ENCODE measurements around the gene DYDC2.

DYDC2 gene

GRCh38 chr10:80324891-80325364 lies 31.7 kb upstream of the DYDC2 start:
- Mint-ChIP-seq H3K36me3 (ENCODE audit: low read depth) (no peaks in the 10 kb centered on the region), H3K9me3 (no peaks in the 10 kb centered on the region), H3K27ac (no peak overlapping the region), H3K4me3 (no peak overlapping the region), H3K4me1 (no peaks in the 10 kb centered on the region), H3K27me3 (ENCODE audit: low read depth) (no peaks in the 10 kb centered on the region)
- no peak for TF ChIP-seq CTCF (IDR thresholded peaks at IDR 0.05; ENCODE audit: unreplicated experiment in 3 of 3)

GRCh38 chr10:80333983-80334382 lies 22.6 kb upstream of the DYDC2 start:
- H3K4me1 Mint-ChIP-seq: no peaks in the 10 kb centered on the region
- H3K4me3 Mint-ChIP-seq: no peak overlapping the region
- H3K36me3 Mint-ChIP-seq (ENCODE audit: low read depth): no peaks in the 10 kb centered on the region
- H3K27ac Mint-ChIP-seq: no peak overlapping the region
- no peak for TF ChIP-seq CTCF (IDR thresholded peaks at IDR 0.05; ENCODE audit: unreplicated experiment in 3 of 3)
- no peaks in the 10 kb centered on the region for H3K27me3 Mint-ChIP-seq (ENCODE audit: low read depth)
- H3K9me3 Mint-ChIP-seq: peaks cover 2% of the 10 kb centered on the region

GRCh38 chr10:80344276-80344675 lies 12.3 kb upstream of the DYDC2 start:
- Mint-ChIP-seq H3K9me3 (peaks cover 2% of the 10 kb centered on the region), H3K4me3 (no peak overlapping the region), H3K27me3 (ENCODE audit: low read depth) (no peaks in the 10 kb centered on the region), H3K27ac (no peak overlapping the region), H3K36me3 (ENCODE audit: low read depth) (no peaks in the 10 kb centered on the region), H3K4me1 (no peaks in the 10 kb centered on the region)
- TF ChIP-seq CTCF (IDR thresholded peaks at IDR 0.05; ENCODE audit: unreplicated experiment in 3 of 3): no peak

- H3K9me3 Mint-ChIP-seq: peaks cover 2% of the 10 kb centered on the region
Measured at GRCh38 chr10:80344912-80345311, 11.7 kb upstream of the DYDC2 start.

DNA sequence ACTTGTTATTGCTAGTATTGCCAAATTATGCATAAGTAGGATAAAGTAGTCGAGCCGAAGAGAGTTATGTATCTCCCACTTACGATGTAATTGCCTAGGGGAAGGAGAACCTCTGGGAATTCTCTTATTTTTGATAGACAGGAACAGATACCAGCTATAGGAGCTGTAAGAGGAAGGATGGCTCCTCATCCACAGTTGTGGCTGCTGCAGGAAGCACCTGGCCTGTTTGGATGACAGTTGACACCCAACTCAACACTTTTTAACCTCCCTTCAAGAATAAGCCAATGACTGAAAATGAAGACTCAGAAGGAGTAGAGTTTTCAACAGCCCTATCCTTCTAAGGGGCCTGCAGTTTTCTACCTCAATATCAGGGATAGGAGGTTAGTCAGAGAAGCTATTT lies 6.3 kb upstream of the DYDC2 start:
- H3K27ac Mint-ChIP-seq: no peak overlapping the region
- no peak for TF ChIP-seq CTCF (IDR thresholded peaks at IDR 0.05; ENCODE audit: unreplicated experiment in 3 of 3)
- H3K4me1 Mint-ChIP-seq: no peaks in the 10 kb centered on the region
- peaks cover 2% of the 10 kb centered on the region for H3K9me3 Mint-ChIP-seq
- H3K36me3 Mint-ChIP-seq (ENCODE audit: low read depth): no peaks in the 10 kb centered on the region
- H3K4me3 Mint-ChIP-seq: no peak overlapping the region
- H3K27me3 Mint-ChIP-seq (ENCODE audit: low read depth): peaks cover 13% of the 10 kb centered on the region

More at GRCh38 chr10:80344912-80345311, 11.7 kb upstream of the DYDC2 start:
- Mint-ChIP-seq H3K4me3 (no peak overlapping the region), H3K36me3 (ENCODE audit: low read depth) (no peaks in the 10 kb centered on the region), H3K27ac (no peak overlapping the region), H3K4me1 (no peaks in the 10 kb centered on the region), H3K27me3 (ENCODE audit: low read depth) (no peaks in the 10 kb centered on the region)
- TF ChIP-seq CTCF (IDR thresholded peaks at IDR 0.05; ENCODE audit: unreplicated experiment in 3 of 3): no peak

DNA sequence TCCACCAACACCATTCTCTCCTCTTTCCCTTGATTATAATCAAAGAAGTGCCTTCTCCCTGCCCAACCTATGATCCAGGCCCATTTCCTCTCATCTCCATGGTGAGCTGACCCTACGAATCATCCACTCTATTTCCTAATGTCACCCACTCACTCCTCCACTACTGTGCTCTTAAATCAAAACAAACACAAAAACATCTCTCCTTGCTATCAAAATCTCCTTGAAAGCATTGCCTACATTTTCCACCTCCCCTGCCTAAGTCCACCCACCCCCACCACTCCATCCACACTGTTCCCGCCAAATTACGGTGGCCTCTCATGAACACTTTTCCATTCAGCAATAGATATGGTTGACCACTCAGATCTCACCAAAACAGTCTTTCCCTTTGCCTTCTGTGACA lies 5.4 kb upstream of the DYDC2 start:
- TF ChIP-seq CTCF (IDR thresholded peaks at IDR 0.05; ENCODE audit: unreplicated experiment in 3 of 3): no peak
- peaks cover 2% of the 10 kb centered on the region for H3K9me3 Mint-ChIP-seq
- H3K27me3 Mint-ChIP-seq (ENCODE audit: low read depth): peaks cover 18% of the 10 kb centered on the region
- H3K36me3 Mint-ChIP-seq (ENCODE audit: low read depth): no peaks in the 10 kb centered on the region
- H3K27ac Mint-ChIP-seq: no peak overlapping the region
- H3K4me1 Mint-ChIP-seq: no peaks in the 10 kb centered on the region
- H3K4me3 Mint-ChIP-seq: no peak overlapping the region

Data from nephron (organoid).